ENCODE data around the gene RASSF4.

Gene RASSF4

DNA sequence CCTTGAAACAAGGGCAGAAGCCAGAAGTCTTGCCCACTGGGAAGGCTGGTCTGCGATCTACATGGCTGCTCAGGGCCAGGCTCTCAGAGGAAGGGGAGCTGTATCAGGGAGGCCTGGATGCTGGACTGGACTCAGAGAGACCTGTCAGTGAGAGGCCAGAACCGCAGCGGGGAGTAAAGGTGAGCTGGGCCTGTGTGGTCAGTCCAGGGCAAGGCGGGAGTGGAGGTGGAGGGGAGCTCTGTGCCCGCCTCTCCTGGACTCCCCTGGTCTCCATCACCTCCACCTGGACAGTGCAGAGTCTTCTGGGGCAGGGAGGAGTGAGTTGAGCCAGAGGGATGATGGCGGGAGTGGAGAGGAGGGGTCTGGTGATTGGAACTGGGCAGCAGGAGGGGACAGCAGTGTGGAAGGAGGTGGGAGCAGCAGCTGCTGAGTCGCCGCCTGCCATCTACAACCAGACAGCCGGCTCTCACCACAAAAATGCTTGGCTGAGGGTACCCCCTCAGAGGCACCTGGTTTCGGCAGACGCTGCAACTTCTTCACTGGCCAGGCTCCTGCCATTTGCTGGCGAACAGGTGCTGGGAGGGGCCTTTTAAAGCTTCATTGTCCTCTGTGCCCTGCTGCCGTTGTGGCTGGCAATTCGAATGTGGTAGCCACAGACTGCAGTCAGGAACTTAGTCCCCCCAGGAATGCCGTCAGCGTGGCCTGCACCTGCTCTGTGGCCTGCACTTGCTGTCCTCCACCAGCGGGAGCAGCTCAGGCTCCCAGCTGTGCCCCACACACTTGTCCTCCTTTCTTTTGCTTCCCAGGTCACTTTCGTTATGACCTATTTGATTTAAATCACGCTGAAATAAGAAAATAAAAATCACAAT lies 3.5 kb downstream of the RASSF4 start:
- no peak for DNase-seq (ENCODE audit: low read depth)

DNA sequence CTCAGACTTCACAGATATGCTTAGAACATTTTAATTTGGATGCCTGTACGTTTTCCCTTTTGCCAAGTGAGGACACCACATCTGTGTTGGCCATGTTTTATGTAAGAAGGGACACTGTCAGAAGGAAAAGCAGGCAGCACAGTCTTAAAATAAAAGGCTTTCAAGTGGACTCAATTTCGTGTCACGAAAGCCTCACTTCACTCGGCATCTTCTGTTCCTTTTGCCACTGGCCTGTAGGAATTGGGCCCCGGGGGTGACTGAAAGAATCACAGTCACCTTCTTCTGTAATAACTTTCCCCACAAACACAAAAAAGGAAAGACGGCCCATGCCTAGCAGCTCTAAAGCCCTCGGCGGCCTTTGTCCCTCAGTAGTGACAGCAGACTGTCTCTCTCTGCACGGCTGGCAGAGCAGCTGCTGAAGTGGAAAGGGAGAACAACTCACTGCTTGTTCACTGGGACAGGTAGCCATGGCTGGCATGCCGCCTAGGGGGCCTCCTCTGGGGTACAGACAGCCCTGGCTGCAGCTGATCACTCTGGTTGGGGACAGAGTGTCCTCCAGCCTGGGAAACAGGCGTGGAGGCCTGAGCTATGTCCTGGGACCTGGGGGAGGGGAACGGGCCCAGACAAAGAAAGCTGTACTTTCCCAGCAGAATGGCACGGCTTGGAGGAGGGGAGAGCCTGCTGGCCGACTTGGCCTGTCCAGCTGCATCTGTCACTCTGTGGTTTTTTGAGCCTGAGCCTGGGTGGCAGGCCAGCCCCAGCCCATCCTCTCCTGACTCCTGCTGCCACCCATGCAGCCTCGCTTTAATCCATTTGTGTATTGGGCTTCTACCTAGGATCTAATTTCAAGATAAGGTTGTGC lies 4.4 kb downstream of the RASSF4 start:
- no peak for DNase-seq (ENCODE audit: low read depth)

GRCh38 chr10:44965104-44965503 lies 5.5 kb downstream of the RASSF4 start:
- no peak for DNase-seq (ENCODE audit: low read depth)

DNA sequence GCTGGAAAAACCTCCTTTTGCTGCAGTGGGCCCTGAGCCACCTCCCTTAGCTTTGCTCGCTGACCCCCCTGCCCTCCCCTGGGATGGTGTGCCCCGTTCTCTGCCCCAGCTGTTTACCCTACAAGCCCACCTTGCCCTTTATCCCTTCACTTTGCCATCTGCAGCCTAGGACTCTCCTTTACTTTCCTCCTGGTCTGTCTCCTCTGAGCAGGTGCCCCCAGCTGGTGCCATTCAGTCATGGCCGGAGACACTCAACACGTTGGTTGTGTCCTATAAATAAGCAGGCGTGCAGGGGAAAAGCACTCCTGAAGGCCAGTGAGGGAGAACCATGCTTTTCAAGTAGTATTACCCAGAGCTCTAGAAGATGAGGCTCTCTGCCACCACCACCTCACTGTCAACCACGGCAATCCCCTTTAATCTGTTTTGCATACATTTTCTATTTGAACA lies 6.1 kb downstream of the RASSF4 start:
- DNase-seq (ENCODE audit: low read depth): no peak

- no peak for DNase-seq (ENCODE audit: low read depth)
Measured at GRCh38 chr10:44966129-44966815, 6.7 kb downstream of the RASSF4 start.

- no peak for DNase-seq (ENCODE audit: low read depth)
Measured at GRCh38 chr10:44966816-44967509, 7.4 kb downstream of the RASSF4 start.

- DNase-seq (ENCODE audit: low read depth): no peak
Measured at GRCh38 chr10:44967616-44968015, 8.0 kb downstream of the RASSF4 start.

- DNase-seq (ENCODE audit: low read depth): no peak
Measured at GRCh38 chr10:44968091-44968490, 8.5 kb downstream of the RASSF4 start.

DNA sequence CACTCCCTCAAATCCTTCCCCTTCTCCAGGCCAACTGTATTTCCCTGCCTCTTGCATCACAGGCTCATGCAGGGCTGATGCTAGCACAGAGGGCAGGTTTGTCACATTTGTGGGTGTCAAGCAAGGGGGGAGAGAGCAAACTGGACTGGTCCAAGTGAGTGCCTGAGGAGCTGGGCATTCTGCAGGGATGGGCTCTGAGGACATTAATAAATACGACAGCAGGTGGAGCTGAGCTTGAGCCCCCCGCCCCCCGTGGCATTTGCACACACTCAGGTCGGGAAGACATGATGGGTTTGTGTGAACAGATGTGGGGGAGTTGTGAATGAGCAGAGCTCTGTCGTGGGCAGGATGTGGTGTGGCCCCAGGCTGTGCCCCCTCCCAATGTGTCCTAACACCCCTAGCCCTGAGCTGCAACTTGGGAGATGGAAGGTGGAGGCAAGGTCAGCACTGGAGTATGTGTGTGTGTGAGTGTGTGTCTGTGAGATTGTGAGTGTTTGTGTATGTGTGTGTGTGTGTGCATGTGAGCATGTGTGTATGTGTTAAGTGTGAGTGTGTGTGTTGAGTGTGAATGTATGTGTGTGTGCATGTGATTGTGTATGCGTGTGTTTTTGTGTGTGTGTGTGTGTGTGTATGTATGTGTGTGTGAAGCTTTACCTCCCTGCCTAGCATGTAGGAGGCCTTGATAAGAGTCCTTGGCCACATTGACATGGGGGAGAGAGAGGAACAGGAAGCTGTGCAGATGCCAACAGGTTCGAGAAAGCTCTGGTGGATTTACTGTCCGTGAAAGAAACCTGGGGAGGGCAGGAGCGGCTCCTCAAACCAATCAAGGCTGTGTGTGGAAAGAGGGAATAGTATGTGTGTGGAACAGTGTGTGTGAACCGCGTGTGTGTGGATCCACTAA lies 9.1 kb downstream of the RASSF4 start:
- DNase-seq (ENCODE audit: low read depth): no peak

DNA sequence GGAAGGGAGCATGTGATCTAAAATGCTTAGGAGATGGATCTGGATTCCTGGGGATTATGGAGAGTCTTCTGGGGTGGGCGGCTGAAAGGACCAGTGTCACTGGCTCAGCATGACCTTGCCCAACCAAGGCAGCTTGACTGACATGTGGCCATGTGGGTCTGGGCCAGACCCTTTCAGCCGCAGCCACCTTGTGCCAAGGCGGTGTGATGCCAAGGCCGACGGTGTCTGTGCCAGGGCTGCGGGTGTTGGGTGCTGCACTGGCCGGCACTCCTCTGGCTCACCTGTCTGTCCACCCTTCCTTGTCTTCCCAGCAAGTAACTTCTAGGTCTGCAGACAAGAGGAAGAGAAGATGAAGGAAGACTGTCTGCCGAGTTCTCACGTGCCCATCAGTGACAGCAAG lies 10.3 kb downstream of the RASSF4 start:
- no peak for DNase-seq (ENCODE audit: low read depth)

DNA sequence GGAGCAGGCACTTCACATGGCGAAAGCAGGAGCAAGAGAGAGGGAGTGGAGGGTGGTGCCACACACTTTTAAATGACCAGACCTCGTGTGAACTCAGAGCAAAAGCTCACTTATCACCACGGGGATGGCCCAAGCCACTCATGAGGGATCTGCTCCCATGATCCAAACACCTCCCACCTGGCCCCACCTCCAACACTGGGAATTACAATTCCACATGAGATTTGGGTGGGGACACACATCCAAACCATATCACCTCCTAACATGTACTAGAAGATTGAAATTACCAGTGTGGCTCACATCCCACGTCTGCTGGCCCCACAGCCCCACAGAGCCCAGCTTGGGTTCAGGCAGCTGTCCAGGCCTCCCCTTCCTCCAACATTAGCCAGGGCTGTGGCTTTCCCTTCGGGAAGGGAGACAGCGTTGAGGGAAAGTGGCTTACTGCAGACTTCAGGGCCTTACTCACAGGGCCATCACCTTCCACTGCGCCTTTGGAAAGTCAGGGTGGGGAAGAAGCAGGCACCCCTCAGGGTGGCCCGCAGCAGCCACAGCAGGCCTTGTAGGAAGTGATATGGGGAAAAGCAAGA lies 11.3 kb downstream of the RASSF4 start:
- no peak for DNase-seq (ENCODE audit: low read depth)

DNA sequence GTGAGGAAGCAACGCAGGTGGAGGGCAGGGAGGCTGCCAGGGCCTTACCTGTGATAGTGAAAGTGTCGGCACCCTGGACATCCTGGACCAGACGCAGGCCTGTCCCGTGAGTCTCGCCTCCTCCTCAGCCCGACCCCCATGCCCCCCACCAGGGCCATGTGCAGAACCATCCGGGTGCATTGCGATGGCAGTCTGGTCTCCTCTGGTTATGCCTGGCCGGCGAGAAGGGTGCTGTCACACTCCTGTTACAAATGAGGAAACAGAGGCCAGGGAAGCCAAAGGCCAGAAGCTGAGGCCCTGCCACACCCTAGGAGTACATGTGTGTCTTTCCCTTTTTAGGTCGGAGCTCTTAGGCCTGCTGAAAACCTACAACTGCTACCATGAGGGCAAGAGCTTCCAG lies 11.8 kb downstream of the RASSF4 start:
- DNase-seq (ENCODE audit: low read depth): no peak

DNA sequence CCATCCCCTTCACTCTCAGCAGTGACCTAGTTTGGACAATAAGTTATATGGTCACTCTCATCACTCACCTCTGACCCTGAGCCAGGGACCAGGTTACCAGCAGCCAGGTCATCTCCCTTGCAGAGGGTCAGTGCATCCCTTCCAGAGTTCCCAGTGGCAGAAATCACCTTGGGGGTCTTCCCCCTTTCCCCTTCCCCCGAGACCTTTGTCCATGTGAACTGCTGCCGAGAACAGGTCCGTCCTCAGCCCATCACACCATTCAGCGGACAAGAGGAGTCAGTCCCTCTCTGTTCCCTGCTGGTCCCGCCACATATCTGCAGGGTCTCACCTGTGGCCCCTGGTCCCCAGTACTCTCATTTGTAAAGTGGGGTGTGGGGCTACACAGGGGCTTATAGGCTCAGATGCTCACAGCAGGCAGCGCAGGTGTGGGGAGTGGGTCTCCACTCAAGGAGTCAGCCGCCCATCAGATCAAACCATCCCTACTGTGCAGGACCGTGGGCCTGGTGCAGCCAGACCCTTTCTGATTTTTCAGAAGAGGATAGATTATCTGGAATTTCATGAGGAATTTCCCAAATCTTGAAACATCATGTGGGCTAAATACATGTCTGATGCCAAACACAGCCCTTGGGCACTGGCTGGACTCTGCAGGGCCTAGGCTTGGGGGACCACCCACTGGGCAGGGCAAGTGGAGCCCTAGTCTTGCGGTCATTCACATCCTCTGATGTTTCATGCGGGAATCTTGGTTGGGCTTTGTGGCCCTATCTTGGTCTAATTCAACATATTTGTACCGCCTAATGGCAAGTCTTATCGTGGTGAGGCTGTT lies 12.5 kb downstream of the RASSF4 start:
- no peak for DNase-seq (ENCODE audit: low read depth)

DNA sequence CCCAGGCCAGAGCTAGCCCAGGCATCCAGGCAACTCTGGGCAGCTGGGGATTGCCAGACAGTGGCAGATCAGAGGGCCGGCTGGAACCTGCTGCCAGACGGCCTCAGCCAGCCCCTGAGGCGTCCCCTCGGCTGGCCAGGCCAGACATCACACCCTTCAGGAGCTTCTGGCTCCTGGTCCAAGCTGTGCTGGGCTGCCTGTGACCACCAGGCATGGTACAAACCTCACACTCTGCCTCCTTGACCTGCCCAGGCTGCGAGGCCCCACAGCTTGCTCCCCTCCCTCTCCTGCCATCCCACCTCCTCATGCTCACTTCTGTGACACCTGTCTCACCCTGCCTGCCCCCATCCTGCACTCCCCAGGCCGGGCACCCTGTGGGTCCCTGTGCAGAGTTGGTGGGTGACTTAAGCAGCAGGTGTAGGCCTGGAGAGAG lies 13.3 kb downstream of the RASSF4 start:
- DNase-seq (ENCODE audit: low read depth): no peak

DNA sequence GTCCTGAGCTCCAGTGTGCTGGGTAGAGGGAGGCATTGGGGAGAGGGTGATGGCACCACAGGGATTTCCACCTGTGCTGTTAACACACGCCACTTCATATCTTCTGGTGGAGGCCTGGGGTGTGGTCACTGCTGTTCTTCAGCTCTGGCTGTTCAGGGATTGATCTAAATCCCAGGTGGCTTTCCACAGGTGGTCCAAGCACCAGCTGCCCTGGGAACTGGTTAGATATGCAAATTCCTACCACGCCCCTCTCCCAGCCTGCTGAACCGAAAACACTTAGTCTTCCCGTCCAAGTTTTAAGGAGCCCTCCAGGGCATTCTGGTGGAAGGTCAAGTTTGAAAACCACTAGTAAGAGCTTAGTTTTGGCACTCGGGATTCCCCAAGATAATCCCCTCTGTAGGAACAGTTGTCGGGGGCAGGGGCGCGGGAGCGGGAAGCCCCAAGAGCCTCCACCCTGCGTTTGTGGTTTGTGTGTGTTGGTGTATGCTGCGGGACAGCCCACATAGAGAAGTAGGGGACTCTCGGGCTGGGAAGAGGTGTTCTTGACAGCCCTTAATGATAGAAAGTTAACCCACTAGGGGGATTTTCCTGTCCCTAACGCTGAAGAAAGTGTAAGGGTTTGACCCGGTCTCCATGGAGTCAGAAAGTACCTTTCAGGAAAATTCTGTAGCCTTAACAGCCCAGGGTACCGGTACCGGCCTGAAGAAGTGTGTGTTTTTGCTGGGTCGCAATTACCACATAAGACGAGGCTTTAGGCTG lies 13.9 kb downstream of the RASSF4 start:
- DNase-seq (ENCODE audit: low read depth): no peak

GRCh38 chr10:44974082-44974627 lies 14.6 kb downstream of the RASSF4 start:
- DNase-seq (ENCODE audit: low read depth): no peak

DNA sequence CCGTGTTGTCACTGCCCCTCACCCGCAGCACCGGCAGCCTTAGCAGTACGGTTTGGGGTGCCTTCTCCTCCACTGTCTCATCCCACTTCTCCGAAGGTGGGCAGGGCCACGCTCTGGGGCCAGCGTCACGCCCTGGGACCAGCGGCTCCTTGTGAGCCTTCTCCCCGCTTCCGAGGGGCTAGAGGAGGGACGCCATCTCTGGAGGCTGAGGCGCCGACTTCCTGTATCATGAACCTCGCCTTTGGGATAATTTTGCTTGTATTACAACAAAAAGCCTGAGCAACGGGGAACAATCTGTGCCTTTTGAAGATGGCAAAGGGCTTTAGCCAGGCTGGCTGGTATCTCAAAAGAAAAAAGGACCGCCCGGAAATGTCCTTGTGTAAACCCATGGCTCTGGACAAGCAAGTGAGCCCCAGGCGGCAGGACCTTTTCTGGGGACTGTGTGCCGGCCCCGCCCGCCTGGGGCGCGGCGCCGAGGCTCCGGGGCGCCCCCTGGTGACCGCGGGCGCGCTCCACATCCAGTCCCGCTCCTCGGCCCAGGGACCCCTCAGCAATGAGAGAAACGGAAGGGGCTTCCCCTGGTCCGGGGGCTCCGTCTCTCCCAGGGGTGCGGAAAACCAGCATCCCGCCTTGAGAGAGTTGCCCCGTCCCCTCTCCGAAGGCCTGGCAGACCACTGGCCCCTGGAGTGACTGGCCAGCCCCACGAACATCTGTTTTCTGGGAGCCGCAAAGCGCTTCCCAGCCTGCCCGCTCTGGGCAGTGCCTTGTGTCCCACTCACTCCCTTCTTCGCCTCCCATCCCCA lies 15.2 kb downstream of the RASSF4 start:
- DNase-seq (ENCODE audit: low read depth): no peak

All from HS-27A (cell line).